Activated CD8-positive, alpha-beta memory T cell treated with anti-CD3 and anti-CD28 coated beads for 24 hours (primary cell): Measurements from ENCODE around the gene AURKAIP1.

Experiments
- DNase-seq: peaks from one replicate; pipeline ENCODE4 v3.0.0-alpha.2; 2020

AURKAIP1 gene

GRCh38 chr1:1359664-1360468 lies 15.1 kb downstream of the AURKAIP1 start:
- DNase-seq = no peak

- DNase-seq = no peak
Observed at GRCh38 chr1:1359308-1359663, 15.7 kb downstream of the AURKAIP1 start.

DNA sequence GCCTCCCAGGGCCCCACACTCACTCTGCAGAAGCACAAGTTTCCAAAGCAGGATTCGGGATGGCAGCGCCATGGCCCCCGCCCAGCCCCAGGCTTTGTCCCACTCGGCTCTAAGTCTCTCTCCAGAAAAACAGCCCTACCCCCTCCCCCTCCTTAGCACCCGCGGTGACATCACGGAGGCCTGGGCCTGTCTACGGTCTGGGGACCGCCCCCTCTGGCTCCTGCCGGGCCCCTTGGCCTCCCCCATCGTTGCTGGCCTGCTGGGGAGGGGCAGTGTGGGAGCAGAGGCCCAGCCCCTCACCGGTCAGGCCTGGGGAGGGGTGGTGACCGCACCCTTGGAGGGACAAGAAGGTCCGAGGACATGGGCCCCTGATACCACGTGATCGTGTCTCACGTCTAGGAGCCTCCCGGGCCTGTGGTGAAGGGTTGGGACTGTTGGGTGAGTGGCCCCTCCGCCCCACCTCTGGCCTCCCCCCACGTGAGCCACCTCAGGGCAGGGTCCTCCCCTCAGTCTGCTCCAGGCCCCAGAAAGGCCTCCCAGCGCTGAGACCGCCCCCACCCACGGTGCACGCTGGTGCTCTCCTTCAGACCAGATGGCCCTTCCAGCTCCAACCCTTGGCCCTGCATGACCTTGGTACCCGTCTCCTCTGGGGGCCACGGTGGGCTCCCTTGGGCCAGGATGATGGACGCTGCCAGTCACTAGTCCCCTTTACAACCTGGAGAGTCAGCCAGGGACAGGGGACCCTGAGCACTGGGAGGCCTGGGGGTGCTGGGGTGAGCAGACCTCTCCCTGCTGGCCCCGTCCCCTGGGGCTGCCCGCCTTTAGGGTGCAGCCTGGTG lies 16.4 kb downstream of the AURKAIP1 start, which contains the start of gene MXRA8:
MXRA8 (minus strand) TSS at position 123 of the 839 bp plus-strand sequence; CDS start at position 72, 51 bp downstream.
- no peak for DNase-seq

DNA sequence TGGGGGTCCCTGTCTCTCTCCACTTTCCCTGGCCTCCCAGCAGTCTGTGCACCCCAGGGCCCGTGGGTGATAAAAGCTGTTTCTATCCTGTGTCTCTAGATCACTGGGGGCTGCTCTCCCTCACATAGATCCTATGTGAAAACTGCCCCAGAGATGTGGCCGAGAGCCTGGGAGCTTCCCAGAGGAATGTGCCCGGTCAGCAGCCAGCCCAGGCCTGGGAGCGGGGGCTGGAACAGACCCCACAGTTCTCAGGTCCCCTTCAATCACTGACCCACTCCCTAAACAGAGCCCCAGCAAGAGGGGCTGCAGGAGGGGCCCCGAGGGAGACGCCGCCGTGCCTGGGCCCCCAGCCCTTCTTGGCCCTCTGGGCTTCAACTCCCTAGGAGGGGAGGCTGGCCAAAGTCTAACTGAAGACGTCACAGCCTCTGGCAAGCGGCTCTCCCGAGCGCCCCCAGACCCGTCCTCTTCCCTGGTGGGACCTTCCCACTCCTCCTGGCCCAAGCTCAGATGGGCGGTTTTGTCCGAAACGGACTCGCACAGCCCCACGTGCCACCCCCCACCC lies 17.1 kb downstream of the AURKAIP1 start:
- no peak for DNase-seq

GRCh38 chr1:1356796-1357401 lies 18.1 kb downstream of the AURKAIP1 start:
- DNase-seq = no peak

- no peak for DNase-seq
Observed at GRCh38 chr1:1356166-1356795, 18.7 kb downstream of the AURKAIP1 start.

DNA sequence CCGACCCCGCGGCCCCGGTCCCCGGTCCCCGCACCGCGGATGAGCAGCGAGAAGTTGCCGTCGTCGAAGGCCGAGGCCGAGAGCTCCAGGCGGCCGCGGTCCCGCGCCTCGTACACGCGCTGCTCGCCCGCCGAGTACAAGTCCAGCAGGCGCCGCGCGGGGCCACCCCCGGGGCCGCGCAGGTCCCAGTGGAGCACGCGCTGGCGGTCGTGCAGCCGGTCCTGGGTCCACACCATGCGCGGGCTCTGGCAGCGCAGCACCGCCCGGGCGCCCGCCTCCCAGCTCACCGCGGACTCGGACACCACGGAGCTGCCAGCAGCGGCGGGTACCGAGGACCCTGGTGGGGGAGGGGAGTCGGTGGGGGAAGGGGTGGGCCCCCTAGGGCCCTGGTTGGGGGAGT lies 19.6 kb downstream of the AURKAIP1 start:
- DNase-seq = no peak

- no peak for DNase-seq
Observed at GRCh38 chr1:1354271-1355247, 20.4 kb downstream of the AURKAIP1 start.

DNA sequence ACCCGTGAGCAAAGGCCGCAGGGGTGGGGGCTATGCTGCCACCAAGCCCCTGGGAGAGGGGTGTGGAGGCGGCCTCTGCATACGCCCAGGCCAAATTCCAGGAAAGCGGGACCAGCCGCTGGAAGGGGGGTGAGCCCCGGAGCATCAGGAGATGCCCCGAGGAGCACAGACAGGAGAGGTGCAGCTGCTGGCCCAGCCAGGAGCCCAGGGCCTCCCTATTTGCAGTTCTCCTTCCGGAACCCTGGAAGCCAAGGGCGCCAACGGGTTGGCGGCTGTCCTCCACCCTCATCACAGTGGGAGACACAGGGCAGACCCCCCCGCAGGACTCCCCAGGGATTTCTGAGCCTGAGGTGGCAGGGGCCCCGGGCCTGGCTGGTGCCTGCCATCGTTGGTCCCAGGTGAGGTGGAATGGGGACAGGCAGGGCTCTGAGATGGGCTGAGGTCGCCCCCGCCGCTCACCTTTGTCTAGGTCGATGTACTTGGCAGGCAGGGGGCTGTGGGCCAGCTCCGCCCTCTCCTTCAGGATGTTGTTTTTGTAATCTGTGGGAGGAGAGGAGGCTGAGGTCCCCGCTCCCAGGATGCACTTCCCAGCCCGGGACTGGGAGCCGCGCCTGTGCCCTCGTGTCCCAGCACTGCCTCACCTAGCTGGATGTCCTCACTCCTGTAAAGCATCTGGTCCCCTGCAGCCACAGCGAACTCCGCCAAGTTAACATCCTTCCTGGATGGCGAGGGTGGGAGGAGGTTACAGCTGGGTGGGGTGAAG lies 21.4 kb downstream of the AURKAIP1 start:
- no peak for DNase-seq

DNA sequence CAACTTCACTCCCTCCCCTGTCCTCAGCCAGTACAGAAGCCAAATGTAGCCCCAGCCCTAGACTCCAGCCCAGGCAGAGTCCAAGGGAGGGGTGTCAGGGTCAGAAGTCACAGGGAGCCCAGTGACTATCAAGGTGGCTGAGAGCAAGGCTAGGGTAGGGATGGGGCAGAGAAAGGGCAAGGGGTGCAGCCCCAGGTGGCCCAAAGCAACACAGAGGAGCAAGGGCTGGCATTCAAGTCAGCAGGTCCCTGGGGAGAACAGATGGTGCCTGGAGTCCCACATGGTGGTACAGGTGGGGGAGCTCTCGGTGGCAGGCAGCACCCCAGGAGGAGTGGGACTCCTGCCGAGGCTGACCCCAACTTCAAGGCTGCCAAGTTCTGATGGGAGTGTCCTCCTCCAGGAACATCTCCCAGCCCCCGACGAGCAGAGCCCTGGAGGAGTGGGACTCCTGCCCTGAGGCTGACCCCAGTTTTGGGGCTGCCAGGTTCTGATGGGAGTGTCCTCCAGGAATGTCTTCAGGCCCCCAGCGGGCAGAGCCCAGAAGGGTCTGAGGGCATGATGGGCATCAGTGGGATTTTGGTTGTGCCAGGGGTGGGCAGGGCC lies 22.1 kb downstream of the AURKAIP1 start:
- no peak for DNase-seq

DNA sequence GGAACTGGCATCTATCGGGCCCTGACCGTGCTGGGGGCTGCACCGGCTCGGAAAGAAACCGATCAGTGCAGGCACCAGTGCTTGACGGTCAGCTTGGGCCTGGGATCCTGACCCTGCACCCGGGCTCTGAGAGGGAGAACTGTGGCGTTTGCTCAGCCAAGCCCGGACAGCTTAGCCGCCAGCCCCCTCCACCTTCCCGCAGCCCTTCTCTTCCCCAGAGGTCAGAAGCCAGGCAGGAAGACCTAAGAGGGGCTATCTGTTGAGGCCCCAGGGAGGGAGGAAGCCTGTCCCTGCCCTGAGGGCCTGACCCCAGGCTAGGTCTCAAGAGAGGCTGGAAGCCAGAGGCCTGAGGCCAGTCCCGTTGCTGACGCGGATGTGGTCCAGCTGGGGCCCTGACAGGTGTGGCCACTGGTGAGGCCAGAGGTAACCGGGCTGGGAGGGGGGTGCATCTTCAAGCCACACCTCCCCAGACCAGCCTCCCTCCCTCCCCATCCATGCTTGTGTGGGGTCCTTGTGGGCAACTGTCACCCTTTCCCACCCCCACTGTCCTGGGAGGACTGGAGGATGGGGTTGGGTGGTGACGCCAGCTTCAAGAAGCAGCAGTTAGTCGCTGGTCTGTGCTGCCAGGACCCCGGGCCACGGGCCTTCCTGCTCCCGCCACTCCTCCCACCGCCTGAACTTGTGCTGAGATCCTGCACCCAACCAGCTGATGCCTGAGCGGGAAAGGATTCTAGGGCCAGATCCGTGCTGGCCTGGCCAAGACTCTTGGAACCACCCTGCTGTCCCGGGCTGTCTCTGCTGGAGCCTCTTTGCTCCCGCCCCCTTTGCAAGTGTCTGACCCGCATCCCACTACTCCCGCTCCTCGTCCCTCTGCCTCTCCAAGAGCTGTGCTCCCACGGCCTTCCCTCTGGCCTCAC lies 23.2 kb downstream of the AURKAIP1 start:
- no peak for DNase-seq

GRCh38 chr1:1349256-1350012 lies 25.6 kb downstream of the AURKAIP1 start, which contains the start of gene DVL1:
Gene DVL1, minus strand, starts transcription at chr1:1349418. Its CDS starts 353 bp downstream, at chr1:1349065.
- DNase-seq = peak; percentile 88

DNA sequence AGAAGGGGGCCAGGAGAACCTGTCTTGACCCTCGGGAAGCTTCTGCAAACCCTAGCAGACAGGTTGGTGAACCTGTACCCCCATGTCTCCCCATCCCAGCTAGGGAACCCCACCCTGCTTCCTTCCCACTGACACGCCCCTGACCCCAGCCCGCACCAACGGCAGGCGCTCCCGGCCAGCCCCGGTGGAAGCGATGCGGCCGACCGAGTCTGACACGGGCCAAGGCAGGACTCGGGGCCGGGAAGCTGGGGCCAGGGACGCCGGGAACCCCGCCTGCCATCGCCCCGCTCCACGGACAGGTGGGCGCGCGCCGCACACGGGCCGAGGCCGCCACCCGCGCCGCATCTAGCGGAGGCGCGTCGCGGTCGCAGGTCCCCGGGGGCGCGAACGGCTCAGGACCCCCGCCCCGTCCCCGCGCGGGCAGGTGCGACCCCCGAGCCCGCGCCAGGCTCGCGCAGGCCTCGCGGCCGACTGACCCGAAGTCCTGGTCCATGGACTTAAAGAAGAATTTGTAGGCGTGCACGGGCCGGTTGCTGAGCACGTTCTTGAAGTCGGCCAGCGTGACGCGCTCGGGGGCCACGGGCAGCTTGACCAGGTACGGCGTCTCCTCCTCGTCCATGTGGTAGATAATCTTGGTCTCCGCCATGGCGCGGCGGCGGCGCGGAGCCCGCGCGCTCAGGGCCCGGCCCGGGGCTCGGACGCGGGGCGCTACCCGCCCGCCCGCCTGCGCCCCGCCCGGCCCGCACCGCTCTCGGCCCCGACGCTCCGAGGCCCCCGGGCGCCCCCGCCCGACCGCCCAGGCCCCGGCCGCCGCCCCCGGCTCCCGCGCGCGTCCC lies 26.4 kb downstream of the AURKAIP1 start:
- DNase-seq = peak; percentile 67

DNA sequence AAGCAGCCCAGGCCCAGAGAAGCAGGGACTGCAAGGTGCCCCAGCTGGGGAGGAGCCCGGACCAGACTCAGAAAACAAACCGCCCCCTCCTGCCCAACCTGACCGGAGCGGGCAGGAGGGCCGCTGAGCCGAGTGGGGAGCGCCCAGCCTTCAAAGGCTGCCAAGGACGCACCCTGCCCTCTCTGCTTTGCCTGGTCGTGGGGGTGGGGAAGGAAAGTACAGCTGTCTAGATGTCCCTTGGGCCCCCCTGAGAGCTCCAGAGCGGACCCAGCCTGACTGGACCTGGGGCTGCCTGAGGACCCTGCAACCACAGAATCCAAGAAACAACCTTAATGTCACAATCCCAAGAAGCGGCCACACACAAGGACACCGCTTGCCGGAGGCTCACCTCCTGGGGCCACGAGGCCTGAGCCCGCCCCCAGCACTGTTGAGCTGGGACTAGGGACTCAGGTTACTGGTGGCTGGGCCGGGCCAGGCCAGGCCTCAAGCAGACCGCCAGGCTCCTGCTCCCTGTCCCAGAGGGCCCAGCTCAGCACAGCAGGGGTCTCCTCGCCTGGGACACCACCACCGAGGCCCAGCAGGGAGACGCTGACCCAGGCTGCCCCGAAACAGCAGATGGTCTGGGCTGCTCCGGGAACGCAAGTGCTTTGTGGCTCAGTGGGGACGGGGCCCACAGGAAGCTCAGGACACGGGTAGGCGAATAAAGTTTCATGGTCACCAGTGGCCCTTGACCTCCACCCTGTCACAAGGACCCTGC lies 27.2 kb downstream of the AURKAIP1 start:
- no peak for DNase-seq

DNA sequence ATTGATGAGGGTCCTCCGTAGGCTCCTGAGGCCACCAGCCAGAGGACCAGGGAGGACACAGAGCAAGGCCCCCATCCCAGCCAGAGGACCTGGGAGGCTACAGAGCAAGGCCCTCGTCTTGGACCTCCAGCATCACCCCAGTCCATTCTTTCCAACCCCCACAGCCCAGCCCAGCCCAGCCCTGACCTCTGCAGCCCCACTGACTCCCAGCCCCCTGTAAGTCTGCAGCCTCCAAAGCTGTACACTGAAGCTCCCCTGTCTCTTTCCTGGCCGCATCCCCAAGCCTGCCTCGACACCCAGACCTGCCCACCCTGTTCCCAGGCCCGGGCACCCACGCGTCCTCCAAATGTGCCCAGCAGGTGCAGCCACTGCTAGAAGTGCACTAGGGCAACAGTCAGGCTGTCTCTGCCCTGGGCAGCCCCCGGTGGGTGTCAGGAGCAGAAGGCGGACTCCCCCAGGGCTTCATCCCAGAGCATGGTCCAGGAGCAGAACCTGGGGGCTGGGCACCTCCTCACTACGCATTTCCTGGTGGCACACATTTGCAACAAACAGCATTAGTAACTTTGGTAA lies 27.9 kb downstream of the AURKAIP1 start:
- DNase-seq = no peak

GRCh38 chr1:1346501-1346890 lies 28.5 kb downstream of the AURKAIP1 start:
- DNase-seq = no peak
